EH (cell line): Measurements from ENCODE around the gene SSUH2.

Experiments
- DNase-seq: peaks from one replicate; pipeline ENCODE4 v3.0.0-alpha.2; 2015; ENCODE audit warnings: low read depth

The SSUH2 gene

DNA sequence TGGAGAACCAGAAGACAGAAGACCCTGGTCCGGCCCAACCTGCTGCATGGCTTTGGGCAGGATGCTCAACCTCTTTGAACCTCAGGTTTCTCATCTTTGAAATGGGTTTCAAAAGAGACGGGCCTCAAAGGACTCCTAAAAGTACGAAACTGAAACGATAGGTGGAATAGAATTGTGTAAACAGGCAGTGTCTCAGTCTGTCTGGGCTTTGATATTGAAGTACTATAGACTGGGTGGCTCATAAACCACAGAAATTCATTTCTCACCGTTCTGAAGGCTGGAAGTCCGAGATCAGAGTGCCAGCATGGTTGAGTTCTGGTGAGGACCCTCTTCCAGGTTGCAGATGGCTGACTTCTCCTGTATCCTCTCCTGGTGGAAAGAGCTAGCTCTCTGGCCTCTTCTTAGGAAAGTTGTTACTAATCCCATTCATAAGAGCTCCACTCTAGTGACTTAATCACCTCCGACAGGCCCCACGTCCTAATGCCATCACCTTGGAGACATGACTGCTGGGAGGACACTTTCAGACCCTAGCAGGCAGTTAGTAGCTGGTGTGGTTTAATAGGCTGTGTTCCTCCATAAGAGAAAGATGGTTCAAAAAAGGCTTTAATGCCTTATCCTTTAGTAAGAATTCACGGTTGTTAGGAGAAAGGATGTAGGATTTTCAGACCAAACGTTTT lies 35.7 kb downstream of the SSUH2 start:
- DNase-seq, result no peak

GRCh38 chr3:8608041-8608790 lies 36.4 kb downstream of the SSUH2 start:
- DNase-seq, result no peak

GRCh38 chr3:8607234-8608040 lies 37.2 kb downstream of the SSUH2 start:
- DNase-seq, result peak; percentile 80

GRCh38 chr3:8606701-8607231 lies 37.8 kb downstream of the SSUH2 start:
- DNase-seq, result peak; percentile 57

DNA sequence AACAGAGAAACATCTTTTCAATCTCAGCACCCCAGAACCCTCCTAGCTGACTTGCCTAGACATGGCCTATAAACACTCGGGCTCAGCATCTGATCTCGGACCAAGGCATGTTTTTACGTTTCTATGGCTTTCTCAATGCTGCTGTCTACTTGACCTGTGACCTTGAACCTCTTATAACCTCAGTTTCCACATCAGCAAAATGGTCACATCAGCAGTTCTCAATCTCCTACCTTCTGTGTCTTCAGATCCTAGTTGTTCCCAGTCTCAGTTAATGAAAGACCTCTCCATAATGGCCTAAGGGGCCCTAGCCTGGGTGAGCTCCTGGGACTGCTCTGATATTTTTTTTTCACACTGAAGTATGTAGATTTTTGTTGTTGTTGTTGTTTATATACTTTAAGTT lies 39.6 kb downstream of the SSUH2 start:
- no peak for DNase-seq

DNA sequence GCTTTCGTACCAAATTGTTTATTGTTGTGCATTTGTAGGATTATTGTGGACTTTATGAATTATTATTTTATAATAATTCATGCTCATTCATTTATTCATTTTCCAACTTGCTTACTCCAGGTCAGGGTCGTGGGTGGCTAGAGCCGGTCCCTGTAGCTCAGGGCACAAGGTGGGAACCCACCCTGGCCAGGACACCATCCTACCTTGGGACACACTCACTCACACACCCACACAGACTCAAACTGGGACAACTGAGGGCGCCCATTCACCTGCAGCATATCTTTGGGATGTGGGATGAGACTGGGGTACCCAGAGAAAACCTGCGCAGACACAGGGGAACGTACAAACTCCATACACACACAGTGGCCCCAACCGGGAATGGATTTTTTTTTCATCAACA lies 40.6 kb downstream of the SSUH2 start:
- no peak for DNase-seq

- DNase-seq, result no peak
Measured at GRCh38 chr3:8603115-8603710, 41.4 kb downstream of the SSUH2 start.

DNA sequence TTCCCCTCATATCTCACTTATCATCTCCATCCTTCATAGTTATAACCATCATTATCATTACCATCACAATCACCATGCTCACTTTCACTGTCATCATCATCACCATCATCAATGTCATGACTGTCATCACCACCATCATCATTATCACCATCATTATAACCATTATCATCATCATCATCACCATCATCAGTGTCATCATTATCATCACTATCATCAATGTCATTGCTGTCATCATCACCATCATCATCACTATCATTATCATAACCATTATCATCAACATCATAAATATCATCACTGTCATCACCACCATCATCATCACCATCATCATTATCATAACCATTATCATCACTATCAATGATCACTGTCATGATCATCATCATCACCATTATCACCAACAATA lies 44.1 kb downstream of the SSUH2 start:
- no peak for DNase-seq

GRCh38 chr3:8599146-8599545 lies 45.5 kb downstream of the SSUH2 start:
- no peak for DNase-seq

DNA sequence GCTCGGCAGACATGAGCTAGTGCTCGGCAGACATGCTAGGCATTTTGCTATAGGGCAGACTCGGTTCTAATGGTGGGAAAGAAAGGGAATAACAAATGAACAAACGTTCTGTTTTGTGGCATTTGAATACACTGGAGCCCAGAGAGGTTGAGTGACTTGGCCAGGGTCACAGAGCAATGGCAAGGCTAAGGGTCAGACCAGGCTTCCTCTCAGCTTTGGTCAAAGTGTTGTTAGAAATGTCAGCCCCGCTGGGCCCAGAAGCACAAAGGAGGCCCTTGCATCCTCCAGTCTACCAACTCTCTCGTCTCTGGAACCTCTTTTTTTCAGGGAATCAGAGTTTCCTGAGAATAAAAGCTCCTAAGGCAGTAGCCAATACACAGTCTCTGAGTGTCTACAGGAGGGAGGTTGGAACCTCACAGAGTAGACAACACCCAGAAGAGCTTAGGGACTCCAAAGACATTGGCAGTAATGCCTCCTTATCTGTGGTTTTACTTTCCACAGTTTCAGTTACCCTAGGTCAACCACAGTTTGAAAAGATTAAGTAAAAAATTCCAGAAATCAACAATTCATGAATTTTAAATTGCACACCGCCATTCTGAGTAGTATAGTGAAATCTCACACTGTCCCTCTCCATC lies 47.3 kb downstream of the SSUH2 start:
- no peak for DNase-seq

- DNase-seq, result no peak
Measured at GRCh38 chr3:8596321-8597218, 48.0 kb downstream of the SSUH2 start.

DNA sequence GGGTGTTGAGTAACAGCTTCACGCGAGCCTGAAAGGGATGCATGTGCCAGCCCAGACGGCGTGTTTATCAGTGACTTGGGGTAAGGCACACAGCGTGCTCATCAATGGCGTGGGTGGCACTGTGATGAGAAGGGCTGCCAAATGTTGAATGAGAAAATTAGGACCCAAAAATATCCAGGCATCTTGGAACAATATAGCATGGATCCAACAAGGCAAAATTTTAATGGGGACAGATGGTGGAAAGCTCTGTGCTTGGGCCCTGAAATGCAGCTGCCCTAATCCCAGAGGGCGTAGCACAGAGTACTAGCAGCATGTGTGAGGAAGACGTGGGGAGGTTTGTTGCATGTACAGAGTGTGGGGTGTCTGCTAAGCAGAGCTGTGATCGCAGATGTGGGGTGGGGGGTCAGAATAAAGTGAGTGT lies 48.9 kb downstream of the SSUH2 start:
- no peak for DNase-seq

DNA sequence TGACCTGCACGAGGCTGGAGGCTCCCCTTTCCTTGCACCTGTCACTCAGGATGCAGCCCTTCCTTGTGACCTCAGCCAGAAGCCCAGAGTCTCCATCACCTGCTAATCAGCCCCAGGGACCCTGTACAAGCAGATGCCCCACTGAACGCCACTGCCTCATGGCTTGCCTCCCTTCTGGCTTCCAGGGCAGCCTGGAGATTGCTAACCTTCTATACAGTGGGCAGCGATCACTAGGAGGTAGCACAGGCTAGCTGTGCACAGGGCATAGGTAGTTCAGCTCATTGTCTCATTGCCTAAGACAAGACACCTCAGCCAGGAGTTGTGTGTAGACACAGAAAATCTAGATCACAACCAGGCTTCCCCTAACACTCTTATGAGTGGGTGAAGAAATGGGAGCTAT lies 49.3 kb downstream of the SSUH2 start:
- no peak for DNase-seq

GRCh38 chr3:8593021-8593827 lies 51.4 kb downstream of the SSUH2 start:
- DNase-seq, result peak; percentile 66

DNA sequence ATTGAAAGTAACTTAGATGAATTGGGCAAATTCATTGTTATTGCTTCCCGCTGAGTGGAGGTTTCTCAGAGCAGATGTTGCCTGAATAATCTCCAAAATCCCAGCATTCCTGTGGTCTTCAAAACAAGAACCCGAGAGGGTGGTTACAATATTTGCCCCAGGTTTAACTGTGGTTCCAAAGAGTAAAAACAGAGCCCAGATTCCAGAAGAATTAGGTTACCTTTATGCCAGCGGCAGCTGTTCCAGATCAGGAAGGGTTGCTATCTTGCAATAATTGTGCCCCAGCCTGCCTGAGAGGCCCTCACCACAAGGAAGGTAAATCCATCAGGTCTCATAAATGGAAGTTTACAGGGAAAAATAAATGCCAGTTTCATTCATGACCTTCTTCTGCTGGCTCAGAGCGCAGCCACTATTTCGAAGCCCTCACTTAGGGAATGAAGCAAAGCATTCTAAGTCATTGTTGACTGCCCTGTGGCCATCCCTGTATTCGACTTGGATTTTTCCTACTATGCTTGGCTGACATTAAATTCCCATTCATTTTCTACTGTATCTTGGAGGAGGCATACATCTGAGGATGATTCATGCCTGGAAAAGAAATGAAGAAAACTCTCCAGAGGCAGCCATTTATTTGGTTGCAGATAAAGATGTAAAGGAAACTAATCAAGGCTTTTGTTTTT lies 54.6 kb downstream of the SSUH2 start:
- DNase-seq, result peak; percentile 71

GRCh38 chr3:8584661-8585060 lies 59.9 kb downstream of the SSUH2 start:
- no peak for DNase-seq

DNA sequence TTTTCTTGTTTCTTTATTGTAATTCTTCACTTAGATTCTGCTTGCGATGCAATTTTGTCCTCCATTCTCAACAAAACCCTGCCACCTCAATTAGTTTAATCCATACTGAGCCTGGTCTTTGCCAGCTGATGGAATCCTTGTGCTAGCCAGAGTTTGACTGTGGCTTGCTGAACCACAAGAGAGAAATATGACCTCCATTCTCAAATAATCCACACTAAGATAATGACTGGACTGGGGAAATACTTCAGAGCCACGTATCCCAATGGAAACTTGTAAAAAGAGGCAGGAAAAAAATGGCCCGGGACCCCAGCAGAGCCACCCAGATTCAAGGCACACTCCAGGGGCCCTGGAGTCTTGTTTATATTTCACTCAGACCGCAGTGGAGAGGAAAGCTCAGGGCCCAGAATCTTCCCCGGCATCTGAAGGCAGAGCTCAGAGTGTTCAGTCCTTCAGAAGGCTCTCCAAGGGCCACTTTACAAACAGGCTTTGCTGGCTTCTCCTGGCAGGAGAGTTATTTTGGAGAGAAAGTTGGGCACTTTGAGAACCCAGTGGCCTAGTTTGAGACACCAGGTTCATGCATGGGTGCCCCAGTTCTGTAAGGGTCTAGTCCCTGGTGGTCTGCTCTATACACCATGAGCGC lies 62.7 kb downstream of the SSUH2 start:
- DNase-seq, result no peak

DNA sequence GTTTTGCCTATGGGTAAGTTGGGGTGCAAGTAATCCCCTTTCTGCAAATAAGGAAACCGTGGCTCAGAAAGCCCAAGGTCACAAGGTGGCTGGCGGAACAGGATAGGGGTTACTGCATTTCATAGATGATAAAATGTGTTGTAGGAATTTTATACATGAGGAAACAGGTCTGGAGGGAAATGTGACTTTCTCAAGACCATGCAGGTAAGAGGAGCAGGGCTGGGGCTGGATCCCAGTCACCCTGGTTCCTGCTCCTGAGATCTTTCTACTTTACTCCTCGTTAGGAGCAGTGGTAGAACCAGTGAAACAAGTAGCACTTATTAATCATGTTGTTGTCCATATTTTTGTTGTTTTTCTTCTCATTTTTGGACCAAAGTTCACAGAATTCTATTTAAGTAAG lies 63.2 kb downstream of the SSUH2 start:
- DNase-seq, result no peak

- DNase-seq, result peak; percentile 69
Measured at GRCh38 chr3:8580434-8580833, 64.2 kb downstream of the SSUH2 start.
